Measurements from ENCODE around the gene YTHDC2.

DNA sequence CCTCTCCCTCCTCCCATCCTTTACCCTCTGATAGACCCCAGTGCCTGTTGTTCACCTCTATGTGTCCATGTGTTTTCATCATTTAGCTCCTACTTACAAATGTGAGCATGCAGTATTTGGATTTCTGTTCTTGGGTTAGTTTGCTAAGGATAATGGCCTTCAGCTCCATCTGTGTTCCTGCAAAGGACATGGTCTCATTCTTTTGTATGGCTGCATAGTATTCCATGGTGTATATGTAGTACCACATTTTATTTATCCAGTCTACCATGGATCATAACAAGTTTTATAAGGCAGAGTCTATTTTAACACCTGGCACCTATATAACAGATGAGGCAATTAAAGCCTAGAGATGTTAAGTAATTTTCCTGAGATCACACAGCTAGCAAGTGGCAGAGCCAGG lies 7.4 kb downstream of the YTHDC2 start:
- TF ChIP-seq POLR2AphosphoS5 (IDR thresholded peaks at IDR 0.05; ENCODE audit: borderline replicate concordance, low read depth, low read length) (no peak), EZH2 (IDR thresholded peaks at IDR 0.05) (no peak), FOXP2 (optimal IDR thresholded peaks at IDR 0.05; ENCODE audit: control extremely low read depth, extremely low read length, insufficient read depth) (no peak)
